ENCODE measurements around the gene RASA1.
"Not testable (repeated sequence)": the region's sequence is repeated elsewhere in the genome, so short reads cannot be mapped to it uniquely, and the experiment has no call there.

The RASA1 gene

DNA sequence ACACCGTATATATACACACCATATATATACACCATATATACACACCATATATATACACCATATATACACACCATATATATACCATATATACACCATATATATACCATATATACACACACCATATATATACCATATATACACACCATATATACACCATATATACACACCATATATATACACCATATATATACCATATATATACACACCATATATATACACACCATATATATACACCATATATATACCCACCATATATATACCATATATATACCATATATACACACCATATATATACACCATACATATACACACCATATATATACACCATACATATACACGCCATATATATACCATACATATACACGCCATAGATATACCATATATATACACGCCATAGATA is 19.6 kb downstream of the RASA1 start:
- not testable (repeated sequence) for DNase-seq

DNA sequence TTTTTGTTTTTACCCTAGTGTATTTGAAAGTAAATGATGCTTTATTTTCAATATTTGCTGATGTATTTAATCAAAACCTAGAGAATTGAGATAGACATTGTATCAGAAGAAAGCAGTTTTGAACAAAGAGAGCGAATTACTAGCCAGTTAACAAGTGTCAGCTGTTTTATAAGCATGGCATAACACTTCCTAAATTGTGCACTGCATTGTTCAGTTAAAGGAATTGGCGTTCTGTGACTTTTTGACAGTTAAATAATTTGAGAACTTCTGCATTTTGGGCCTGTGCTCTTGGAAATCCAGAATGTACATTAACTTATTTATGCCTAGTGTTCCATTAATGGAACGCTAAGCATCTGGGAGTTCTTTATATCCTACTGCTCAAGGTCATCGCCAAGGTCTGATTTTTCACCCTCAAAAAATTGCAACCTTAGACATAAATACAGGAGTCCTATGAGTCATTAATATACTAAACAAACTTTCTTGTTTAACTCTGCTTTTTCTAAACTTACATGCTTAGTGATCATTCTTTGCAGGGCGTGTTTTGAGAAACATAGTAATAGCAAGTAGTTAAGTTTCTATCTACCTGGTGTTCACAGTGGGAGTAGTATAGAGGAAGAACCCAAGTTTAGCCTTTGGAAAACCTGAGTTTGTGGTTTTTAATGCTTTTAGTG is 31.1 kb downstream of the RASA1 start:
- no peak for DNase-seq

DNA sequence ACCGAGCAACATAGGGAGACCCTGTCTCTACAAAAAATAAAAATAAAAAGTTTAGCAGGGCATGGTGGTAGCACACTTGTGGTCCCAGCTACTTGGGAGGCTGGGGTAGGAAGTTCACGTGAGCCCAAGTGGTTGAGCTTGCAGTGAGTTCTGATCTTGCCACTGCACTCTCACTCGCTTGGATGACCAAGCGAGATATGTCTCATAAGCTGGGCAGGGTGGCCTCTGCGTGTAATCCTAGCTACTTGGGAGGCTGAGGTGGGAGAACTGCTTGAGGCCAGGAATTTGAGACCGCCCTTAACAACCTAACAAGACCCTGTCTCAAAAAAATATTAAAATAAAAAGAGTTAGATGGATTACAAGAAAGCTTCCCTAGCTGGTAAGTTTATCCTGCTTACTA is 32.5 kb downstream of the RASA1 start:
- no peak for DNase-seq

DNA sequence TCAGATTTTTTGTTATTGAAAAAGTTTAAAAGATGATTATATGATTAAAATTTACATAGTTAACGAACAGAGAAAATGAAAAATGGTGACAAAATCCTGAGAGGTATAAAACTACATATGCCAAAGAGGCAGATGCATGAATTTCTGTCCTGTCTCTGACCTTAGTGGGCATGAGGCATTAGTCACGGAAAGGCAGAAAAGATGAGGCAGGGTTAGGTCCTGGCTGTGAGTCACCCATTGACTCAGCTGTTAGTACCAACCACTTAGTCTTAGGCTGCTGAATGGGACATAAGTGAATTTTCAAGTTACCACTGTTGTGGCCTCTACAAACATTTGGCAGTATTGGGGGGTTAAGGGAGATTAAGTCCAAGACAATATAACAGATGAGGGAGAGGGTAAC is 33.1 kb downstream of the RASA1 start:
- peak; percentile 20 to 69 for DNase-seq

DNA sequence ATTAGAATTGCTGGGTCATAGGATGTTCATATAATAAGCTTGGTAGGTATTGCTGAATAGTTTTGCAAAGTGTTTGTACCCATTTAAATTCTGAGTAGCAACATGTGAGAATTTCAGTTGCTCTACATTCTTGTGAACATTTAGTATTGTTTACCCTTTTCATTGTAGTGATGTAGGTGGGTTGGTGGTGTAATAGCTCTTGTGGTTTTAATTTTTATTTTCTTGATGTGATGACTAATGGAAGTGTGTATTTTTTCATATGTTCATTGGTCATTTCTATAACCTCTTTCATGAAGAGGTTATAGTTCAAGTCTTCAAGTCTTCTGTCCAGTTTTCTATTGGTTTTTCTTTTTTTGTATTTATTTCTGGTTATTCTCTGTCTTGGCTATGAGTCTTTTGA is 34.4 kb downstream of the RASA1 start:
- no peak for DNase-seq

DNA sequence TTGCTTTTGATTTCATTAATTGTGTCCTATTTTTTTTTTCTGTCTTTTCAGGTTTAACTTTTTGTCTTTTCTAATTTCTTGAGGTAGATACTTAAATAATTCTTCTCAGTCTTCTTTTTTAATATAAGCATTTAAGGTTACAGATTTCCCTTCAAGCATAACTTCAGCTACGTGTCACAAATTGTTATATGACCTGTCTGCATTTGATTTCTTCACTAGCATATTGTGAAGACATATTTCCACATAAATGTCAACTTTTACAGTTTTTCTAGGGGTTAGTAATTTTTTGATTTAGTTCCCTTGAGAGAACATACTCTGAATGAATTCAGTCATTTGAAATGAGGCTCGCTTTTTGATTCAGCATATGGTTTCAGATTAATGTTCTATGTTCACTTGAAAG is 35.6 kb downstream of the RASA1 start:
- no peak for DNase-seq

DNA sequence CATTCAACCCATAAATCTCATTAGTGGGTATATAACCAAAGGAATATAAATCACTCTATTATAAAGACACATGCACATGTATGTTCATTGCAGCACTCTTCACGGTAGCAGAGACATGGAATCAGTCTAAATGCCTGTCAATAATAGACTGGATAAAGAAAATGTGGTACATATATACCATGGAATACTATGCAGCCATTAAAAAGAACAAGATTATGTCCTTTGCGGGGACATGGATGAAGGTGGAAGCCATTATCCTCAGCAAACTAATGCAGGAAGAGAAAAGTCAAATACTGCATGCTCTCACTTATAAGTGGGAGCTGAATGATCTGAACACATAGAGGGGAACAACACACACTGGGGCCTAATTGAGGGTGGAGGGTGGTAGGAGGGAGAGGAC is 38.4 kb downstream of the RASA1 start:
- not testable (repeated sequence) for DNase-seq

DNA sequence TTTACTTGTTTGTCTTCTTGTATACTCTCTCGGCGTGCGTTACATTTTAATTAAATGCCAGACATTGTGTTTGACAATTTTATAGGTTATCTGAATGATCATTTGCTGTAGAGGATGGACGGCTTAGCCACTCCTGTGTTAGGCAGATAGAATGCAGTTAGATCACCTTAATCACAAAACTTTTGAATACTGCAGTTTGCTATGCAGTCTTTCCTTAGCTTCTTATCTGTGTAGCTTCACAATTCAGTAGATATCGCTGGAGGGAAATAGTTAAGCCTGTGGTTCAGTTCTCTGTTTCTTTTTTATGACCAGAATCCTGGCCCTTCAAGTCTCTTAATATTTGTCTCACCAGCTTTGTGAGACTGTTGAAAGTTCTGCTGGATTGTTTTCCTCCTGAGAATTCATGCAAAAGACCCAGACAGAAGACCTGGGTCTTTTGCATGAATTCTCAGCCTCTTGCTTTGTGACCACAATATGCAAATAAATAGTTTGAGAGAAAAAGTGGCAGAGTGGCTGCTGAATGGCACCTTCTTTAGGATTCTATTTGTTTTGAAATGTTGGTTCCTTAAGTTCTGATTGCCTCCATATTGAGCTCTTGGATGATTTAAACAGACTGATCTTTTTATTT is 40.2 kb downstream of the RASA1 start:
- DNase-seq: no peak

DNA sequence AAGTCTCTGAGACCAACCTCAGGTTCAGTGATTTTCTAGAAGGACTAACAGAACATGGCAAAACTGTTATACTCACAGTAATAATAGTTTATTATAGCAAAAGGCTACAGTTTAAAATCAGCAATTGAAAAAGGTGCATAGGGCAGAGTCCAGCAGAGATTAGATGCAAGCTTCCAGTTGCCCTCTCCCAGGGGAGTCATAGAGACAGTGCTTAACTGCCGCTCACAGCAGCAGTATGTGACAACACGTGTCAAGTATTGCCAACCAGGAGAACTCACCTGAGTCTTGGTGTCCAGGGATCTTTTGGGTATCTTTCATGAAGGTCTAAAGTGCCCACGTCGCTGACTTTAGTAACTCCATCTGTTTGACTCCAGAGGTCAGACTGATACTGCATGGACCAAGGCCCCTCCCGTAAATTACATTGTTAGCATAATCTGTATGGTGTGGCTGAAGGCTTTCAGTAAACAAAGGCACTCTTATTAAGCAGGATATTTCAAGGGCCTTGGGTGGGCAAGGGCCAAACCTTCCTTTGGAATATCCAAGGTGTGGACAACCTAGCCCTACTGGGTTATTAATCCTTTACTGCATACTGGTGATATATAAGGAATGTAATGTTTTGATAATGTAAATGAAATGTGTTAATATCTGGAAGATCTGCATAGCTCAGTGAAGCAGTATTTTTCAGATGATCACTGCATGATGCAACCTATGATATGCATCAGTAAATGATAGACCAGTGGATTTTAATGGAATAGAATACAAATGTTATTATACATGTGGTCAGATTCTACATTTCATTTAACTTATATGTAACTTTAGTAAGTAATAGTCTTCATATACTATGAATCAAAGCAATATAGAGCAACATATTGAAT is 44.0 kb downstream of the RASA1 start:
- no peak for DNase-seq

DNA sequence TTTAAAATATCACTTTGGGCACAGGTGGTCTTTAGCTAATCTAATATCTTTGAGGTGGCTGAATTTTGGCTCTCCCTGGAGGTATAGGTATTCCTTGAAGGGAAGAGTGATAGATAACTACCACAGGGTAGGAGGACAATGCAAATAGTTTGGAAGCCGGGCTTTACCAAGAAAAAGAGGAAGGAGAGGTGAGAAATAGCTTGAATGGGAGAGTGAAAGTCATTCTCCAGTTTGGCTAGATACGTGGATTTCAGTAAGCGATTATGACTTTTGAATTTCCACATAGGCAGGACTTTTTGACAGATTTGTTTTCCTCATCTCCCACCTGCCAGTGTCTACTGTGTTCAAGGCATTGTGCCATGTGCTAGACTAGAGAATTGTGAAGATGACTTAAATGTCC is 45.5 kb downstream of the RASA1 start:
- no peak for DNase-seq

DNA sequence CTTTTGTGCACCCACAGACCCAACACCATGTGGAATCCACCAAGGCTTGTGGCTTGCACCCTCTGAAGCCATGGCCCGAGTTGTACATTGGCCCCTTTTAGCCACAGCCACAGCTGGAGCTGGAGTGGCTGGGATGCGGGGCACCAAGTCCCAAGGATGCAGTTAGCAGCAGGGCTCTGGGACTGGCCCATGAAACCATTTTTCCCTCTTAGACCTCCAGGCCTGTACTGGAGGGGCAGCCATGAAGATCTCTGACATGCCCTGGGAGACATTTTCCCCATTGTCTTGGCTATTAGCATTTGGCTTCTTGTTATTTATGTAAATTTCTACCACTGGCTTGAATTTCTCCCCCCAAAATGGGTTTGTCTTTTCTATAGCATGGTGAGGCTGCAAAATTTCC is 51.8 kb downstream of the RASA1 start:
- DNase-seq: no peak

DNA sequence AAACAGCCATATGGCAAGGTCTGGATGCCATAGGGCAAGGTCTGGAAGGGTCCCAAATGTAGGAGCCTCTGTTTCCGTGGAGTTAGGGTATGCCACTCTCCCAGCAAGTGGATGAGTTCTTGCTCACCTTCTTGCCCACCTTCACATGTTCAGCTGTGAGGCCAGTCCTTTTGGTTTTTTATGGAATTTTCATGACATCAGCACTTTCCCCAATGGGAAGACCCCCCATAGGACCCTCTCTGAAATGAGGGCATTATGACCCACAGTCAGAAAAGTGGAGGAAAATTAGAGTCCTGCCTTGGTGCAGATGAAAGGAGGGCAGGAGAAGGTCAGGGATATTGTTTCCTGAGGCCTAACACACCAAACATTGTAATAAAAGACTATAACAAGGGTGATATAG is 53.9 kb downstream of the RASA1 start:
- no peak for DNase-seq

DNA sequence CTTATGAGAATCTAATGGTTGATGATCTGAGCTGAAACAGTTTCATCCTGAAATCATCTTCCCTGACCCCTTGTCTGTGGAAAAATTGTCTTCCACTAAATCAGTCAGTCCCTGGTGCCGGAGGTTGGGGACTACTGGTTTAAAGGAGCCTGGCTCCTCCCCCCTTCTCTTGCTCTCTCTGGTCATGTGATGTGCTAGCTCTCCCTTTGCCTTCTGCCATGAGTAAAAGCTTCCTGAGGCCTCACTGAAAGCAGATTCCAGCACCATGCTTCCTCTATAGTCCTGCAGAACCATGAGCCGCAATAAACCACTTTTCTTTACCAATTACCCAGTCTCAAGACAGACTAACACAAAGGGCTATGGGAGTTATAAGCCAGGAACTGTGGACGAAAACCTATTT is 54.7 kb downstream of the RASA1 start:
- DNase-seq: no peak

DNA sequence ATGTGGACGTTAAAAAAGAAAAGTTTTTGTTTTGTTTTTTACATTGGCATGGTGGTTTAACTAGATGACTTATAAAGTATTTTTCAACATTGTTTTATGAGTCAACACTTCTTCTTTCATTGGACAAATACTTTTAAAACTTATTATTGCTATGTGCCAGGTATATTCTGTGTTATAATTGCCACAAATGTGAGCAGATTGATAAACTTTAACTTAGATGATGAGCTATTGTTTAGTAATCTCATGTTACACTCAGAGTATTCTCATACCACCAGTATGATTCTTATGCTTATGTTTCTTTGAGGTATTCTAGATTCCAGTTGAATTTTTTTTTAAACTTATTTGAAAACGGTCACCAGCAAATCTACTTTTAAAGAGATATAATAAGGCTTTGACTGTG is 60.3 kb downstream of the RASA1 start:
- DNase-seq: no peak

DNA sequence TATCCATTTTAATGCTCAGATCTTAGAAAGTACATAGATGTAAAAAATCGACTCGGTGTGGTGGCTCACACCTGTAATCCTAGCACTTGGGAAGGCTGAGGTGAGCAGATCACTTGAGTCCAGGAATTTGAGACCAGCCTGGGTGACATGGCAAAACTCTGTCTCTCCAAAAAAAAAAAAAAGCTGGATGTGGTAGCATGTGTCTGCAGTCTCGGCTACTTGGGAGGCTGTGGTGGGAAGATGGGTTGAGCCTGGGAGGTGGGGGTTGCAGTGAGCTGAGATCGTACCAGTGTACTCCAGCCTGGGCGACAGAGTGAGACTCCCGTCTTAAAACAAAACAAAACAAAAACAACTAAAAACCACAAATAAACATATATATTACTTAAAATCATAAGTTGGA is 61.4 kb downstream of the RASA1 start:
- no peak for DNase-seq

DNA sequence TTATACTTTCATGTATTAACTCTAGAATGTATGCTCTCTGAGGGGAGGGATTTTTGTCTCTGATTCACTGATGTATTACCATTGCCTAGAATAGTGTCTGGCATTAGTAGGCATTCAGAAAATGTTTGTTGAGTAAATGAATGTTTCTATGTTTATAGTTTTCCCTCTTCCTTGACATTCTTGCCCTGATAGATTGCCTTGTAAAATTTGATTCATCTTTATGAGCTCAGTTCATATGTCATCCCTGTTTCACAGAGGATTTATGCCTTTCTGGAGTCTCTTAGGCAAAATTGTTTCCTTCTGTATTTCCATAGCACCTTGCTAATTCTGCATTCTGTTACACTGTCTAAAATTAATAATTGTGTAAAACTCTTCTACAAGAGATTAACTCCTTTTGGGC is 72.3 kb downstream of the RASA1 start:
- no peak for DNase-seq

DNA sequence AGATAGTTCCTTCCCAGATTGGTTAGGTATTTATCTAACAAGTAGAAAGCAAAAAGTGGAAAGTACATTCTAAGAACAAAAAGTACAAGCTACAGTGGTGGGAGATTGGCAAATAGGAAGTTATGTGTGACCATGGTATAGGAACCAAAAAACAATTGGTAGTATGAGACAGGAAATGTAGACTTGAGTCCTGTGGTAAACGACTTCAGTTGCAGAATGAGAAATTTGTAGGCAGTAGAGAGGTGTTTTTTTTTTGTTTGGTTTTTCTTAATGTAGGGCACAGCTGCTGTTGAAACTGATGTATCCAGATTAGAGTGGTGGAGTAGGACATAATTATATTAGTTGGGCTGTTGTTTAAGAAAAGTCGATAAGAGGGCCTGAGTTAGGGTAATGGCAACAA is 73.0 kb downstream of the RASA1 start:
- DNase-seq: no peak

DNA sequence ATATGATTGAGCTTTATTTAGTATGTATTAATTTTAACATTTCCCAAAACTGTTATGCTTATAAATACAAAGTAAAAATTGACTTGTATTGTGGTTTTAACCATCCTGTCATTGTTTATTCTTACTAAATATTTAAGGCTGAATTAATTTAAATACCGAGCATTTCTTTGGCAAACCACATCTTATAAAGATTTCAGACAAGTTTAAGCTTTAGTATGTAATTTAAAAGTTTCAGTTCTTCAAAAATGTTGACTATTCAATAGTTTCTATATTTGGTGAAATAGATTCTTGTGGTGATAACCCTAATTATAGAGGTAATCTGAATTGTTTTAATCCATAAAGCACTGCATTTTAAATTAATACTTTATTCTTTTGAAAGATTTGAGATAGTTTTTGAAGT is 79.6 kb downstream of the RASA1 start:
- DNase-seq: no peak

DNA sequence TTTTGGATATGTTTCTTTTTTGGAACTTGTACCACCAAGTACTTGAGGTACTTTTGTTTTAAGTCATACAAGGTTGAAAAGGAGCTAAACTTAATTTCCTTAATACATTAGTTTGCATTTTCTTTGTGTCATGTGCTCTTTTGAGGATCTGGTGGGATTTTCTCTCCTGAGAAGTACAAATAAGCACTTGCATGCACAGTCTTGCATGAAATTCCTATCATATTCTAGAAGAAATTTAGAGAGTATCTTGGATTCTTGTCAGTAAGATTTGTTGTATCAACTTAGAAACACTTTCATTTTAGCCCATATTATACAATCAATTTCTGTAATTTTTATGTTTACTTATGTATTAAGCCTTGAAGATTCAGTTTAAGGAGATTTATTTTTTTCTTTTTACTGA is 80.2 kb downstream of the RASA1 start:
- DNase-seq: no peak

DNA sequence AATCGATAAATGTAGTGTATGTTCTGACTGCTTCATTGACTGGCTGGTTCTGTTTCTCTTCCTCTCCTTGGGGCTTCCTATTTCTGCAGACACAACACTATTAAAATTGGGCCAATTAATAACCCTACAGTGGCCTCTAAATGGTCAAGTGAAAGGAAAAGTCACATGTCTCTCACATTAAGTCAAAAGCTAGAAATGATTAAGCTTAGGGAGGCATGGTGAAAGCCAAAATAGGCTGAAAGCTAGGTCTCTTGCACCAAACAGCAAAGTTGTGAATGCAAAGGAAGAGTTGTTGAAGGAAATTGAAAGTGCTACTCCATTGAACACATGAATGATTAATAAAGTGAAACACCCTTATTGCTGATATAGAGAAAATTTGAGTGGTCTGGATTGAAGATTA is 86.8 kb downstream of the RASA1 start:
- DNase-seq: no peak

DNA sequence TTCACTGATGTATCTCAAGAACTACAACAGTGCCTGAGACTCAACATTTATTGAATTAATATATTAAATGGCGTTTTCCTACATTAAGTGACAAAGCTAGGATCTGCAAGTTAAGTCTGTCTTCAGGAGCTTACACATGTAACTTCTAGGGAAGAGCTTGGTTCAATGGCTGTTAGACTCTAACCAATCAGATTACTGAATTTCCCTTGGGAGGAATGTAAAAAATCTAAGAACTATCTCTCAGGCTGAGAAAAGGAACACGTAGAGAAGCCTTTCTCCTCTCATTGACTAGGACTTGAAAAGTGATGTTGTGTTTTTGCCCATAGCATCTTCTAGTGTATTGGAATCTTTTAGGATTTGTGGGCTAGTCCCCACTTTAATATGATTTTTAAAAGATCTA is 91.4 kb downstream of the RASA1 start:
- no peak for DNase-seq

DNA sequence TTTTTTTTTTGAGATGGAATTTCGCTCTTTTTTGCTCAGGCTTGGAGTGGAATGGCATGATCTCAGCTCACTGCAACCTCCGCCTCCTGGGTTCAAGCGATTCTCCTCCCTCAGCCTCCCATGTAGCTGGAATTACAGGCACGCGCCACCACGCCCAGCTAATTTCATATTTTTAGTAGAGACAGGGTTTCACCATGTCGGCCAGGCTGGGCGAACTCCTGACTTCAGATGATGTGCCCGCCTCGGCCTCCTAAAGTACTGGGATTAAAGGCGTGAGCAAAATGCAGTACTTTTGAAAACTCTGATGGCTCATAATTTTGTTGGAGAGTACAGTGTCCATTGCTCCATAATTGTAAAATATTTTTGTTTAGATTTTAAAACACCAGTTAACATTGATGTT is 92.4 kb downstream of the RASA1 start:
- no peak for DNase-seq

DNA sequence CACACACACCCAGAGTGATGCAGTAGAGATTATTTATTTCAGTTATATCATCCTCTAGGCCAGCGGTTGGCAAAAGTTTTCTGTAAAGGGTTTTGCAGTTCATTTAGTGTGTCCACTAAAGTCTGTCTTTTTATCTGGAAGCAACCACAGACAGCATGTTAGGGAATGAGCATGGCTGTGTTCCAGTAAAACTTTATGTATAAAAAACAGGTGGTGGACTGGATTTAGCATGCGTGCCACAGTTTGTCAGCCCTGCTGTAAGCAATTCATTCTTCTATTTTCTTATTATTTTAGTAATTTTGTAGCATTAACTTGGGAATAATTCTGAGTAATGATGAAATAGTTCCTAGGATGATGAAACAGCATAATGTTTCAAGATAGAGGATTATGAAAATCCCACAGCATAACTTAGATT is 93.4 kb downstream of the RASA1 start:
- DNase-seq: no peak

DNA sequence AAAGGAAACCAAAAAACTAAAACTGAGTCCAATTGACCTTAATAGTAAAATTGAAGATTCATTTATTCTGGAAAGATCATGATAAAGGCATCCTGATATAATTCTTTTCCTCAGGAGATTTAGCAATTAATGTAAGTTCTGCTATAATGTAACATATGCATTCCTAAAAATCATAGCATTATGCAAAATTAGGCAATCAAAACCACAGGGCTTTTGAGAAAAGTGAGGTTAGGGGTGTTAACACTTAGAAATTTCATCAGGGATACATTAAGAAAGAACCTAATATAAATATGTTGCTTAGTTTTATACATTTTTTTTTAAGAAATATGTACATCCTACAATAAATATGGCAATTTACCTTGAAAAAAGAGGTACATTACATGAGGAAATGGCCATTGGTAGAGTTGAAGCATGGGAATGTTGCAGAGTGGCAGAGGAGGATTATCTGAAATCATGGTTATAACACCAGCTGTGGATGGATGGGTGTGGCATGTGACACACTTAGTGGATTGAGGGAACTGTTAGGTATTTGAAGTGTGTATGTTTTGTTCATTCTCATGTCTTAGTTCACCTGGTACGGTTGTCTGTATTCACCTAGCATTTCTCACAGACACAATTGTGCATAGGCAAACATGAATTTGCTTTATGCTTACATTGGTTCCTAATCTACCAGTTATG is 94.0 kb downstream of the RASA1 start:
- DNase-seq: no peak

Measured in stimulated activated CD4-positive, alpha-beta T cell treated with anti-CD3 and anti-CD28 coated beads, Interleukin-4, amount 100 ng/mL, for 4 hours (primary cell).